Transverse colon (tissue), 4 donors: ENCODE data around the gene TMBIM4. TPM values are rescaled to one million over a fixed set of nuclear protein-coding genes. Genes with fewer than 3 reads are reported as not detected.

Source experiments
- DNase-seq: peaks from one replicate; pipeline ENCODE4 v3.0.0-alpha.2; 2019
- H3K27ac ChIP-seq, 4 donors: fragments of 200-600 bp; sonication (generic); 2 replicates each; pipeline ENCODE4 v1.5.1; 2016 to 2018; ENCODE audit warnings: inconsistent platforms in 4 of 4
- H3K27me3 ChIP-seq: fragments of 200-600 bp; sonication (generic); 2 replicates; pipeline ENCODE4 v1.5.1; 2017; ENCODE audit warnings: inconsistent platforms
- H3K36me3 ChIP-seq, 4 donors: fragments of 200-600 bp; sonication (generic); 2 replicates each; pipeline ENCODE4 v1.5.1; 2017 to 2019; ENCODE audit warnings: inconsistent platforms in 4 of 4
- H3K4me1 ChIP-seq, 4 donors: fragments of 200-600 bp; sonication (generic); 2 replicates each; pipeline ENCODE4 v1.5.1; 2017 to 2020; ENCODE audit warnings: inconsistent platforms in 4 of 4
- H3K4me3 ChIP-seq, 4 donors: fragments of 200-600 bp; sonication (generic); 1 replicate in 1 of 4; 2 replicates in 3 of 4; pipeline versions ENCODE4 v1.5.1 to v1.6.1; 2017 to 2019; ENCODE audit warnings: inconsistent platforms in 4 of 4
- H3K9me3 ChIP-seq, 2 donors: fragments of 200-600 bp; sonication (generic); 2 replicates each; pipeline ENCODE4 v1.5.1; 2017 to 2019; ENCODE audit warnings: inconsistent platforms in 2 of 2
- CTCF ChIP-seq, 5 experiments: fragments of 200-600 bp in 3 of 5; fragments of 450-650 bp in 2 of 5; sonication (generic) in 3 of 5; IDR thresholded peaks; 1 replicate in 2 of 5; 2 replicates in 3 of 5; pipeline ENCODE4 v1.5.1; 2016 to 2017; ENCODE audit warnings: antibody characterized with exemption in 5 of 5, inconsistent platforms in 3 of 5, mild to moderate bottlenecking in 2 of 5, moderate library complexity in 1 of 5
- EP300 ChIP-seq: sonication (generic); formaldehyde crosslinking; IDR thresholded peaks from one replicate; pipeline ENCODE4 v1.6.1; 2017; ENCODE audit warnings: antibody characterized with exemption, low read depth
- POLR2A ChIP-seq: fragments of 450-650 bp; IDR thresholded peaks from one replicate; pipeline ENCODE4 v1.6.1; 2016; ENCODE audit warnings: antibody characterized with exemption, mild to moderate bottlenecking, moderate library complexity
- POLR2AphosphoS5 ChIP-seq, 3 donors: sonication (generic); formaldehyde crosslinking; IDR thresholded peaks; one replicate each; pipeline ENCODE4 v1.6.1; 2016; ENCODE audit warnings: antibody characterized with exemption in 3 of 3
- WGBS, 2 donors: methylation state at CpG; one replicate each; pipeline ENCODE4 v1.1.5; 2018; ENCODE audit warnings: low coverage in 1 of 2; 5-methylcytosine and 5-hydroxymethylcytosine counted together
- in situ Hi-C, 4 donors: fragments of 200-750 bp; cut with MboI; loops; one replicate each; pipeline versions ENCODE4 v1.15.0 to v1.15.1; 2017; ENCODE audit warnings: low sequenced_read_pairs in 3 of 4, low pct_ligation_motif_present in 1 of 4, low pct_unique_long_range_greater_than_20kb in 1 of 4
- intact Hi-C: fragments of 100-400 bp; cut with DNase I; formaldehyde crosslinking; loops from one replicate; pipeline ENCODE4 v1.15.1; 2023; ENCODE audit warnings: low total_unique reads
- total RNA-seq, 4 donors: library from RNA; depleted of rRNA; stranded (reverse); fragments of >200 nt; gene quantifications; one replicate each; pipeline ENCODE4 v1.1.0, GENCODE V29; 2016

The TMBIM4 gene
- total RNA-seq, 4 donors from 2014 or later = 15.5 to 217 (median 98.8) TPM

DNA sequence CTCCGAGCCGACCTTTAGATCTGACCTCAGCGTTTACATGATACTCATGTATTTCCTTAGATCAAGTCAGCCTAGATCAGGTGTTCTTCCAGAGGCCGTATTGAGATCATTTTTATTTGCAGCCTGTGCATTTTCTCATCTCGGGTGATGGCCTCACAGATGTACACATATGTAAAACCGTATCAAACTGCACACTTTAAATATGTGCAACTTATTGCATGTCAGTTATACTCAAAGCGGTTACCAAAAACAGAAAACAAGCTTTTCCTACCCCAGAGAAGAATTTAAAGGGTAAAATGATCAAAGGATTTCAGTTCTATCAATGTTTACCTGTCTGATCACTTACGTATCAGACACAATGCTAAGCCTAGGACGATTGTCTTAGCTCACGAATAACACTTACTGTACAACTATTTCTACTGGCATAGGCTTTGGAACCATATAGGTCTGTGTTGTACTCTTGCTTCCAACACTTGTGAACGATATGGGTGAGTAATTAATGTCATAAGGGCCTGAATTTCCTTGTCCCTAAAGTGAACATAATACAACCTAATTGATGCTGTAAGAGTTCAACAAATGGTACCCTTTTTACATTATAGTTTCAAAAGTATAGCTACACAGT lies 38.6 kb downstream of the TMBIM4 start:
- peaks cover 0 to 13% (median 2%) of the 10 kb centered on the region in 4 donors for H3K36me3 ChIP-seq
- TF ChIP-seq CTCF (IDR thresholded peaks at IDR 0.05) (no peak), EP300 (no peak), POLR2A (no peak), POLR2AphosphoS5 (IDR thresholded peaks at IDR 0.05) (no peak)
- no peaks in the 10 kb centered on the region for H3K9me3 ChIP-seq
- H3K27ac ChIP-seq = peak overlapping the region; percentile 71 to 79 (median 78)
- in situ Hi-C loops (loop anchor here in 2 of 4 donors (25.0 kb wide), 2 partner anchors 156 to 281 kb away; no protein-coding TSS in a partner anchor), intact Hi-C loops (no loop called here)
- H3K4me3 ChIP-seq = peak overlapping the region; percentile 61 to 97 (median 76)
- H3K27me3 ChIP-seq = no peaks in the 10 kb centered on the region
- 0 to 6% methylated on average over 2 to 11 of the region's 11 CpGs for WGBS, 2 donors
- no peak for DNase-seq
- H3K4me1 ChIP-seq = peaks cover 0 to 27% (median 17%) of the 10 kb centered on the region in 4 donors

- H3K9me3 ChIP-seq = no peaks in the 10 kb centered on the region
- in situ Hi-C loops (loop anchor here in 2 of 4 donors (25.0 kb wide), 2 partner anchors 157 to 282 kb away; no protein-coding TSS in a partner anchor), intact Hi-C loops (no loop called here)
Measured at GRCh38 chr12:66130267-66131066, 39.3 kb downstream of the TMBIM4 start, which contains the start of gene LLPH. TSS of gene LLPH (minus strand) at chr12:66130750. CDS start at chr12:66129106, 1,644 bp downstream.

DNA sequence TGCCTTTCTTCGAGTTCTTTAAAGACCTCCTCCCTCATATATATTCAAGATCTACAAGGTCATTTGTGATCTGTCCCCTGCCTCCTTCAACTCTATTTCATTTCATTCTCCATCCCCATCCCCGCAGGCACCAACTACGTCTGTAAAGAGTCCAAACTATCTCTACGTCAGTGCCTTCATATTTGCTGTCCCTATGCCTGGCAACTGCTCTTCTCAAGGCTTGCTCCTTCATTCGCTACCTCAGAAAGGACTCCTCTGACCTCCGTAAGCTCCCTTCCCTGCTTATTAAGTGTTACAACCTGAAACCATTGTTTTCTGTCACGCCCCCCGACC lies 39.9 kb downstream of the TMBIM4 start:
- Histone ChIP-seq H3K27me3 (no peaks in the 10 kb centered on the region), H3K36me3 (peaks cover 0 to 24% (median 5%) of the 10 kb centered on the region in 4 donors), H3K4me1 (peaks cover 0 to 27% (median 17%) of the 10 kb centered on the region in 4 donors), H3K9me3 (no peaks in the 10 kb centered on the region), H3K4me3 (peak overlapping the region; percentile 61 to 97 (median 76)), H3K27ac (peak overlapping the region in 3 of 4 donors; percentile 78 to 79 (median 79))
- intact Hi-C loops = no loop called here
- in situ Hi-C loops = loop anchor here in 2 of 4 donors (25.0 kb wide), 2 partner anchors 157 to 282 kb away; no protein-coding TSS in a partner anchor
- no peak for DNase-seq
- TF ChIP-seq CTCF (IDR thresholded peaks at IDR 0.05) = no peak
- TF ChIP-seq EP300 = no peak
- no peak for TF ChIP-seq POLR2AphosphoS5 (IDR thresholded peaks at IDR 0.05)
- no peak for TF ChIP-seq POLR2A
- 2 to 4% methylated on average over 6 to 8 of the region's 8 CpGs for WGBS, 2 donors

More at GRCh38 chr12:66130267-66131066, 39.3 kb downstream of the TMBIM4 start, which contains the start of gene LLPH:
- peaks cover 0 to 18% (median 2%) of the 10 kb centered on the region in 4 donors for H3K36me3 ChIP-seq
- H3K4me1 ChIP-seq = peaks cover 0 to 27% (median 17%) of the 10 kb centered on the region in 4 donors
- TF ChIP-seq EP300 (no peak), CTCF (IDR thresholded peaks at IDR 0.05) (no peak), POLR2AphosphoS5 (IDR thresholded peaks at IDR 0.05) (peak; percentile 72 to 93 (median 91)), POLR2A (peak; percentile 83)
- H3K27ac ChIP-seq = peak within 1 kb of the TSS; percentile 71 to 79 (median 78)
- no peaks in the 10 kb centered on the region for H3K27me3 ChIP-seq
- DNase-seq = peak; percentile 93
- H3K4me3 ChIP-seq = peak within 1 kb of the TSS; percentile 61 to 97 (median 76)
- 0% methylated on average over 5 to 47 of the region's 49 CpGs for WGBS, 2 donors

GRCh38 chr12:66127650-66128049 lies 42.1 kb downstream of the TMBIM4 start:
- Histone ChIP-seq H3K27me3 (no peaks in the 10 kb centered on the region), H3K36me3 (peaks cover 0 to 46% (median 13%) of the 10 kb centered on the region in 4 donors), H3K9me3 (no peaks in the 10 kb centered on the region), H3K4me3 (no peak overlapping the region), H3K4me1 (peaks cover 0 to 27% (median 17%) of the 10 kb centered on the region in 4 donors), H3K27ac (no peak overlapping the region)
- intact Hi-C loops = no loop called here
- TF ChIP-seq EP300 (no peak), CTCF (IDR thresholded peaks at IDR 0.05) (no peak)
- 73 to 89% methylated on average over 1 of the region's 1 CpG for WGBS, 2 donors
- in situ Hi-C loops = loop anchor here in 2 of 4 donors (25.0 kb wide), 2 partner anchors 160 to 285 kb away; no protein-coding TSS in a partner anchor
- no peak for DNase-seq
